Frontal cortex (tissue), 4 donors: ENCODE data around the gene B4GALT7. TPM values are rescaled to one million over a fixed set of nuclear protein-coding genes. Genes with fewer than 3 reads are reported as not detected.
"Not testable (repeated sequence)": the region's sequence is repeated elsewhere in the genome, so short reads cannot be mapped to it uniquely, and the experiment has no call there.

Experiments
- DNase-seq, 2 donors: peaks; one replicate each; pipeline ENCODE4 v3.0.0; 2012; ENCODE audit warnings: low spot score in 2 of 2
- FAIRE-seq: peaks from 2 replicates; lab custom pipeline; 2012; peaks lifted over from hg19 to GRCh38; lab: Jason Lieb, UNC
- total RNA-seq: library from RNA; depleted of rRNA; stranded (reverse); fragments of >200 nt; gene quantifications from one replicate; pipeline ENCODE4 v1.2.3, GENCODE V29; 2014
- donor health status: control.
- donor health status: control.
- donor health status: control.

B4GALT7 gene
- total RNA-seq, result 13.5 TPM

- FAIRE-seq (no peak), DNase-seq (peak; percentile 87 to 89)
Observed at GRCh38 chr5:177599731-177600507, at the start of gene B4GALT7. Gene B4GALT7 (plus strand): TSS chr5:177600132. CDS start chr5:177600211, 79 bp downstream.

GRCh38 chr5:177552839-177553455, 47.0 kb upstream of the B4GALT7 start:
- no peak for FAIRE-seq
- DNase-seq, result peak in 1 of 2 donors; percentile 35

- DNase-seq (no peak), FAIRE-seq (no peak)
Observed at GRCh38 chr5:177553671-177554429, 46.1 kb upstream of the B4GALT7 start.

GRCh38 chr5:177554474-177555111, 45.3 kb upstream of the B4GALT7 start, which contains the start of gene FAM193B:
Gene FAM193B (minus strand): TSS chr5:177554563. CDS start chr5:177554458, 105 bp downstream.
- FAIRE-seq, result no peak
- DNase-seq, result peak; percentile 97 to 98

GRCh38 chr5:177555228-177555627, 44.7 kb upstream of the B4GALT7 start:
- DNase-seq (no peak), FAIRE-seq (no peak)

GRCh38 chr5:177555665-177556064, 44.3 kb upstream of the B4GALT7 start:
- no peak for FAIRE-seq

GRCh38 chr5:177557041-177557647, 42.8 kb upstream of the B4GALT7 start:
- FAIRE-seq (no peak), DNase-seq (no peak)

More at GRCh38 chr5:177555665-177556064, 44.3 kb upstream of the B4GALT7 start:
- no peak for DNase-seq

- no peak for DNase-seq
- no peak for FAIRE-seq
Observed at GRCh38 chr5:177557796-177558195, 42.1 kb upstream of the B4GALT7 start.

GRCh38 chr5:177559446-177559941, 40.4 kb upstream of the B4GALT7 start:
- DNase-seq, FAIRE-seq: not testable (repeated sequence)

GRCh38 chr5:177565046-177565445, 34.9 kb upstream of the B4GALT7 start:
- DNase-seq (no peak), FAIRE-seq (no peak)

- DNase-seq, result no peak
- FAIRE-seq, result no peak
Observed at GRCh38 chr5:177568326-177568725, 31.6 kb upstream of the B4GALT7 start.

GRCh38 chr5:177569894-177570293, 30.0 kb upstream of the B4GALT7 start:
- no peak for DNase-seq

GRCh38 chr5:177575488-177575887, 24.4 kb upstream of the B4GALT7 start:
- DNase-seq, result no peak
- FAIRE-seq, result no peak

More at GRCh38 chr5:177569894-177570293, 30.0 kb upstream of the B4GALT7 start:
- FAIRE-seq, result no peak

GRCh38 chr5:177576169-177576568, 23.8 kb upstream of the B4GALT7 start:
- DNase-seq, result no peak
- no peak for FAIRE-seq

GRCh38 chr5:177578316-177578715, 21.6 kb upstream of the B4GALT7 start:
- FAIRE-seq (no peak), DNase-seq (no peak)

GRCh38 chr5:177588413-177588909, 11.5 kb upstream of the B4GALT7 start:
- no peak for DNase-seq
- FAIRE-seq, result no peak

- DNase-seq, result no peak
- FAIRE-seq, result no peak
Observed at GRCh38 chr5:177590406-177590805, 9.5 kb upstream of the B4GALT7 start.

- no peak for FAIRE-seq
- DNase-seq, result no peak
Observed at GRCh38 chr5:177591690-177592009, 8.3 kb upstream of the B4GALT7 start.
